SKM-1 (cell line): ENCODE measurements around the gene C16orf54.
"Not testable (repeated sequence)": the region's sequence is repeated elsewhere in the genome, so short reads cannot be mapped to it uniquely, and the experiment has no call there.

Source experiments
- DNase-seq: peaks from one replicate; lab custom pipeline; 2025; ENCODE audit not compliant: unreplicated experiment; lab: John Stamatoyannopoulos, UW

The C16orf54 gene, protein sequence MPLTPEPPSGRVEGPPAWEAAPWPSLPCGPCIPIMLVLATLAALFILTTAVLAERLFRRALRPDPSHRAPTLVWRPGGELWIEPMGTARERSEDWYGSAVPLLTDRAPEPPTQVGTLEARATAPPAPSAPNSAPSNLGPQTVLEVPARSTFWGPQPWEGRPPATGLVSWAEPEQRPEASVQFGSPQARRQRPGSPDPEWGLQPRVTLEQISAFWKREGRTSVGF

DNA sequence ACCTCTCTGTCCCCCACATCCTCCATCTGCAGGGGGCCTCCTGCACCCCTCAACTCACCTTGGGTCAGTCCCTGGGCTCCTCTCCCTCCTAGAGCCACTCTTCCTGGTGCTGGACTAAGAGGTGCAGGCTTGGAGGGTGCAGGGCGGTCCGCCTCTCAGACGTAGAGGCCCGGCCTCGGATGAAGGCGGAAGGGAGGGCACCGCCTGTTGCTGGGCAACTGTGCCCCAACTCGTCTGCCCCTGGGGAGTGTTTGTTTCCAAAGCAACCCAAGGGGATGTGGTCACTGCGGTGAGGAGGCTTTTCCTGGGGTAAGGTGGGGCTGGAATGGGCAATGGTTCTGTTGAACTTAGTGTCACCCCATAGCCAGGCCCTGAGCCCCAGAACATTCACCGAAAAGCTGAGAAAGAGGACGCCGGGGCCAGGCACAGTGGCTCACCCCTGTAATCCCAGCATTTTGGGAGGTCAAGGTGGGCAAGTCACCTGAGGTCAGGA, at the start of gene C16orf54:
TSS of gene C16orf54 (minus strand) at position 138 of the 493 bp plus-strand sequence. CDS start 1,039 bp downstream, outside the sequence.
- peak; percentile 93 for DNase-seq

DNA sequence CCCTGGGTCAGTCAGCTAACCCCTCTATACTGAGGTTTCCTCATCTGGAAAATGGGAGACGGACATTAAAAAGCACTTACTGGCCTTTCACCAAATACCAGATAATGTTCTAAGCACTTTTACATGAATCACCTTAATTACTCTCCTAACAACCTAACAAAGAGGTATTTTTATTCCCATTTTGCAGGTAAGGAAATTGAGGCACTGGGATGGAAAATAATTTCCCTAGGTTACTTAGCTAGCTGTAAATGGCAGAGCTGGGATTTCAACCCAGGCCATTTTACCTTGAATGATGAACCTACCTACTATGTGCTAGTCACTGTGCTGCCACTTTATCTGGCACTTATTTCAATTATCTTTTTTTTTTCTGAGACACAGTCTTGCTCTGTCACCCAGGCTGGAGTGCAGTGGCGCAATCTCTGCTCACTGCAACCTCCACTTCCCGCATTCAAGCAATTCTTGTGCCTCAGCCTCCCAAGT, 48.5 kb upstream of the C16orf54 start:
- DNase-seq = no peak

DNA sequence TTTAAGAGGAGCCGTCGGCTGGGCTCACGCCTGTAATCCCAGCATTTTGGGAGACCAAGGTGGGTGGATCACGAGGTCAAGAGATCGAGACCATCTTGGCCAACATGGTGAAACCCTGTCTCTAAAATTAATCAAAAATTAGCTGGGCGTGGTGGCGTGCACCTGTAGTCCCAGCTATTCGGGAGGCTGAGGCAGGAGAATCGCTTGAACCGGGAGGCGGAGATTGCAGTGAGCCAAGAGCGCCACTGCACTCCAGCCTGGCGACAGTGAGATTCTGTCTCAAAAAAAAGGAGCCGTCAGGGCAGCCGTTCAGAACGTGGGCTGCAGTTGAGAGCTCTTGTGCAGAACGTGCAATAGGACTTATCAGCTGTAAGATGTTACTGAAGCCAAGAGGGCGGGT, 47.4 kb upstream of the C16orf54 start:
- DNase-seq = not testable (repeated sequence)

DNA sequence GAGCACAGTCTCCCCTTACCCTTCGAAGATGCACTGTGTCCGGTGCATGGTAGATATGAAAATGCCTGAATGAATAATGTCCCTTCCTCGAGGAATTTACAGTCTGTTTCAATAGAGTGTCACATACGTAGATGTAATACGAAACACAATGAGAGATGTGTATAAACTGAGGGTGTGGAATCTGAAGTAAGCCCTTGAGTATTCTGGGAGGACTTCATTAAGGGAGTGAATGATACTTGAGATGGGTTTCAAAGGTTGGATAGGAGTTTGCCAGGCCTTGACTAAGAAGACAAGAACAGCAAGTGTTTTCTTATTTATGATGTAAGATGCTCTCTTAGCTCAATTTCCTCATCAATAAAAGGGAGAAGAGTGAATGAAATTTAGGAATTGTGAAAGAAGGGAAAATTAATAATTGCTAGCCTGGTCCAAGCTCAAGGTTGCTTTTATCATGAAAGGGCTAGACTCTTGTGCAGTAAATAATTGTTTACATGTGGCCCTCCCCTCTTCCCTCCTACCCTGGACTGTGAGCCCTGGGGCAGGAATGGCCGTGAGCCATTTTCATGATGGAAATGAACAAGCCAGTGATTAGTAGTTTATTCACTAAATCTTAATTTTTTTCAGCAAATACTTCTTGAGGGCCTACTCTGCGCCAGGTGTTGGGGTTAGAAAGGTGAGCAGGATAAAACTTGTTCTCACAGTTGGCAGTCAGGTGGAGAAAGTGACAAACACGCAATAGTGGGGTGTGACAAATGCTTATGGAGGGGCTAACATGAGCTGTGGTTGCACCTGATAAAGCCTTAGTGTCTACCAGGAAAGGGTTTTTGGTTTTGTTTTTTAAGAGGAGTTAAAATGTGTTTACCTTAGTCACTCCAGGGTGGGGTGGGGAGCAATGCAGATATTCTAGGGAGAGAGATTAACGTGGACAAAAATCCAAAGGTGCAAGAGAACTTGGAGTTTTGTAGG, 46.3 kb upstream of the C16orf54 start:
- DNase-seq = no peak

DNA sequence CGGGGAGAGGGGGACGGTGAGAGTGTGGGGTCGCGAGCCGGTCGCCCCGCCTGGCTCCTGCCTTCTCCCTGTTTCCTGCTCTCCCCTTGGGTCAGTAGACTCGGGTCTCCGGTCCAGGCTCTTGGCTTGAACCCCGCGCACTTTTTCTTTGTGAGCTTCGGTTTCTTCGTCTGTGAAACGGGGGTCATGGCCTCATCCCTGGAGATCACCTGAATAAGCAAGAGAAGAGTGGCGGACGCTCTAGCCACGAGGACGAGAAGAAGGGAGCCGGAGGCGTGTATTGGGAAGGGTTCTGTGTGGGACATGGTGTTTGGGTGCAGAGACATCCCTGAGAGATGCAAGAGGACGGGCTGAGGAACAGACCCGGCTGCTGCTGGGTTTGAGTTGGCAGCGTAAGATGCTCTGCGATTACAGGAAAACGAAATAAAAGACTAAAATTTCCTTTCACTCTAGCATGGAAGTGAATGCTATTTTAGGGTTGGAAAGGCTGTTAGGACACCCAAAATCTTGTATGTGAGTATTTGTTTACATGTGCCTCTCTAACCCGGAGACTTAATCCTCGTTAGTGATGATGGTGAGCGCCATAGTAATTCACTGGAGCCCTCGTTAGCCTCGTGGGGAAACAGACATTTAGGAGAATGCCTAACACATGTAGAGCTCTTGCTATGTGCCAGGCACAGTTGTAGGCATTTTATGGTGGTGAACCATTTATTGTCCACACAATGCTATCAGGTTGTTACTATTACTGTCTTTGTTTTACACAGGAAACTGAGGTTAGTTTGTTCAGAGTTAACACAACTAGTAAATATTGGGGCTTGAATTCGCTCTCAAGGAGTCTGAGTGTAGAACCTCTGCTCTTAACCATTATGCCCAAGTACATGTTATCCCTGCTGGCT, 45.4 kb upstream of the C16orf54 start:
- no peak for DNase-seq

DNA sequence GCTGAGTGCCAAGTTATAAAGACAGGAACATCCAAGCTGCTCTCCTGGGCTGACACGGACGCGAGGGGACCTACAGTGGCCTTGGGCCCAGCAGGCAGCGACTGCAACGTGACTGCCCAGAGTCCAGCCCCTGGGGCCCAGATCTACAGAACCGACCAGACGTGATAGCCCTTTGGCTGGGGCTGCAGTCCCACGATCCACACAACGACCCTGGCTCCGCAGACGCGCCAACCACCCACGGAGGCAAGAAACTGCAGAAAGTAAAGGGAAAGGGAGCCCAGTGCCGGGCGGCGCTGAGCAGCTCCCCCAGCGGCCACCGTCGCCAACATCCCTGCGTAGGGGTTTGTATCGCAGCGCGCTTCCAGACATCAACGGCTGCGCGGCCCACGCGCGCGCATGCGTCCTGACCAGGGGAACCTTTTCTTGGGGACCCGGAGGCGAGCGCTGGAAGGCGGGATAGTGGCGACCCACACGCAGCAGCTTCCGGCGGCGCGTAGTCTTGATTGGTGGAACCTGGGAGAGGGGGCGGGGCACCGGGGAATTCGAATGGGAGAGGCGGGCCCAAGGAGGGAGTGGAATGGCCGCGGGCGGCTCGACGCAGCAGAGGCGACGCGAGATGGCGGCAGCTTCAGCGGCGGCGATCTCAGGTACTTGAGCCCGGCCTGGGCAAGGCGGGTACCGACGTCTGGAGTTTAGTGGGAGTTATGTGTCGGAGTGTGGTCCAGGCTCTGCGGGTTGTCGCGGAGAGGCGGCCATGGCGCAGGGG, 44.6 kb upstream of the C16orf54 start, which contains the start of gene KIF22:
TSS of gene KIF22 (plus strand) at position 569 of the 766 bp plus-strand sequence. CDS start at position 578, 9 bp downstream.
- DNase-seq = peak; percentile 97

DNA sequence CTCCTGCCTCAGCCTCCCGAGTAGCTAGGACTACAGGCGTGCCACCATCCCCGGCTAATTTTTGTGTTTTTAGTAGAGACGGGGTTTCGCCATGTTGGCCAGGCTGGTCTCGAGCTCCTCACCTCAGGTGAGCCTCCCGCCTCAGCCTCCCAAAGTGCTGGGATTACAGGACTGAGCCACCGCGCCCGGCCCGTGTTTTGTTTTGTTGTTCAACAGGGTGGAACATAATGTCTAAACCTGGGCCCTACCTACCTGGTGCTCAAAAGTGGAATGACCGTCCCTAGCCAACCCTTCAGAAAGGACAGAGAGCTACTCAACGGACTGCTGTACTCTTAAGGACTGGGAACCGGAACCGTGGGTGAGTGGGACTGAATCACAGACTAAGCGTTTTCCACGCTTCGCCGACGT, 44.0 kb upstream of the C16orf54 start:
- no peak for DNase-seq

DNA sequence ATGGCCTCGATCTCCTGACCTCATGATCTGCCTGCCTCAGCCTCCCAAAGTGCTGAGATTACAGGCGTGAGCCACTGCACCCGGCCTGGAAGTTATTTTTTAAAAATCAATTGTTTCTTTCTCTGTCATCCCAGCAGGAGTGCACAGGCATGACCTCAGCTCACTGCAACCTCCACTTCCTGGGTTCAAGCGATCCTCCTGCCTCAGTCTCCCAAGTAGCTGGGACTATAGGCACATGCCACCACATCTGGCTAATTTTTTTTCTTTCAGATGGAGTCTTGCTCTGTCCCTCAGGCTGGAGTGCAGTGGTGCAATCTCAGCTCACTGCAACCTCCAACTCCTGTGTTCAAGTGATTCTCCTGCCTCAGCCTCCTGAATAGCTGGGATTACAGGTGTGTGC, 41.4 kb upstream of the C16orf54 start:
- not testable (repeated sequence) for DNase-seq

DNA sequence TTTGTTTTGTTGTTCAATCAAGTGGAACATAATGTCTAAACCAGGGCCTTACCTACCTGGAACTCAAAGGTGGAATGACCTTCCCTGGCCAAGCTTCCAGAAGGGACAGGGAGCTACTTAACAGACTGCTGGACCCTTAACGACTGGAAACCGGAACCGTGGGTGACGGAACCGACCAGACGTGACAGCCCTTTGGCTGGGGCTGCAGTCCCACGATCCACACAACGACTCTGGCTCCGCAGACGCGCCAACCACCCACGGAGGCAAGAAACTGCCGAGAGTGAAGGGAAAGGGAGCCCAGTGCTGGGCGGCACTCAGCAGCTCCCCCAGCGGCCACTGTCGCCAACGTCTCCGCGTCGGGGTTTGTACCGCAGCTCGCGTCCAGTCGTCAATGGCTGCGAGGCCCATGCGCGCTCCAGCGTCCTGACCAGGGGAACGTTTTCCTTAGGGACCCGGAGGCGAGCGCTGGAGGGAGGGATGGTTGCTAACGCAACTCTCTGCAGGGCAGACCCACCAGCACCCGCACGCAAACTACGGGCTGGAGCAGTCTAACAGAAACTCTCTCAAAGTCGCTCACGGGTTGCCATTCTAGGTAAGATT, 39.2 kb upstream of the C16orf54 start:
- DNase-seq = no peak

DNA sequence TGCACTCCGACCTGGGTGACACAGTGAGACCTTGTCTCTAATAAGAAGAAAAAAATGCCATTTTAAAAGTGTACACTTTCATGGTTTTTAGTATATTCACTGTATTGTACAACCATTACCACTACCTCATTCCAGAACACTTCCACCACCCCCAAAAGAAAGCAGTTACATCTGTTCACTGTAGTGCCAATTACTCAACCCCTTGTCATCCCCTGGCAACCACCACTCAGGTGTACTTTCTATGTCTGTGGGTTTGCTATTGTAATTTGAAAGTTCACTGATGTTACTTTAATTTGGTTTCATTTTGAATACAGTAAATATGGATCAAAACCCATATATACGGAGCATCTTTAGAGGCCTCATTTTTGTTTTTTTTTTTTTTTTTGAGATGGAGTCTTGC, 38.4 kb upstream of the C16orf54 start:
- DNase-seq = no peak

DNA sequence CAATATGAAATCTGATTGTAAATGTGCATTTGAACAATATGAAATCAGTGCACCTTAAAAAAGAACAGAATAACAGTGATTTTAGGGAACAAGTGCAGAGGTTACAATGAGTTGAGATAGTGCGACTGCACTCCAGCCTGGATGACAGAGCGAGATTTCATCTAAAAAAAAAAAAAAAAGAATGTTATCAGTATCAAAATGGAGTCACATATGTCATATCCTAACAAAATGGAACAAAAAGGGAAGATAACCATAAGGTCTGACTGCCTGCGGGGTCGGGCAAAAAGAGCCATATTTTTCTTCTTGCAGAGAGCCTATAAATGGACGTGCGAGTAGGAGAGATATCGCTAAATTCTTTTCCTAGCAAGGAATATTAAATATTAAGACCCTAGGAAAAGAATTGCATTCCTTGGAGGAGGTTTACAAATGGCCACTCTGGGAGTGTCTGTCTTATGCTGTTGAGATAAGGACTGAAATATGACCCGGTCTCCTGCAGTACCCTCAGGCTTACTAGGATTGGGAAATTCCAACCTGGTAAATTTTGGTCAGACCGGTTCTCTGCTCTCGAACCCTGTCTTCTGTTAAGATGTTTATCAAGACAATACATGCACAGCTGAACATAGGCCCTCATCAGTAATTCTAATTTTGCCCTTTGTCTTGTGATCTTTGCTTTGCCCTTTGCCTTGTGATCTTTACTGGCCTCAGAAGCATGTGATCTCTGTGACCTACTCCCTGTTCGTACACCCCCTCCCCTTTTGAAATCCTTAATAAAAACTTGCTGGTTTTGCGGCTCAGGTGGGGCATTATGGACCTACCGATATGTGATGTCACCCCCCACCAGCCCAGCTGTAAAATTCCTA, 37.5 kb upstream of the C16orf54 start:
- DNase-seq = not testable (repeated sequence)

DNA sequence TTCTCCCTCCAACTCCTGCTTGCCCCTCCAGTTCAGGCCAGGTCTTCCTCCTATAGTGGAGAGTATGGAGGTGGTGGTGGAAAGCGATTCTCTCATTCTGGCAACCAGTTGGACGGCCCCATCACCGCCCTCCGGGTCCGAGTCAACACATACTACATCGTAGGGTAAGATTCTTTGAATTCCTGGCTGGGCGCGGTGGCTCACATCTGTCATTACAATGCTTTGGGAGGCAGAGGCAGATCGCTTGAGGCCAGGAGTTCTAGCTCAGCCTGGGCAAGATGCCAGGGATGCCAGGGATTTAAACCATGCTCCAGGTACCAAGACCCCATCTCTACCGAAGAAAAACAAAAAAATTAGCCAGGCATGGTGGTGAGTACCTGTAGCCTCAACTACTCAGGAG, 33.7 kb upstream of the C16orf54 start:
- no peak for DNase-seq

DNA sequence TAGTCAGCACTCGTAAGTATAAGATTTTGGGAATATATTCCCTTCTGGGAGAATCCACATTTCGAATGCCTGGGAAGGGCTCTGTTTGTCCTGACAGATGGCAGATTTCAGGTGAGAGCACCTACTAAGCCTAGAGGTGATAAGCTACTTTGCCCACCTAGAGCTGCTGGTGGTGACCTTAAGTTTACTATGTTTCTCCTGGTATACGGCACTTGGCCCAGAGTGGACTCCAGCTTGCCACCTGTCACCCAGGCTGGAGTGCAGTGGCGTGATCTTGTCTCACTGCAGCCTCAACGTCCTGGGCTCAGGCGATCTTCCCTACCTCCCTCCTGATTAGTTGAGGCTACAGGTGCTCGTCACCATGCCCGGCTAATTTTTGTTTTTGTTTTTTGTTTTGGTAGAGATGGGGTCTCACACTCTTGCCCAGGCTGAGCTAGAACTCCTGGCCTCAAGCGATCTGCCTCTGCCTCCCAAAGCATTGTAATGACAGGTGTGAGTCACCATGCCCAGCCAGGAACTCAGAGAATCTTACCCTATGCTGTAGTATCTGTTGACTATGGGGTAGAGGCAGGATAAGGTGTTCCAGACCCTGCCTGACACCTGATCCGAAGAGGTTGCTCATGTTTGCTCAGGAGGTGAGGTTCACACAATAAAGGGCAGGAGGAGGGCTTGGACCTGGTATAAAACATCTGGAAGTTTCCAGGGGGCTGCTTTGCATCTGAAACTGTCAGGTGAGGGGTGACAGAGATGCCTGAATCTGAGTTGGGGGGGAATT, 32.0 kb upstream of the C16orf54 start, which contains the start of gene ZG16:
TSS of gene ZG16 (plus strand) at position 681 of the 775 bp plus-strand sequence. CDS start 1,011 bp downstream, outside the sequence.
- DNase-seq = no peak

DNA sequence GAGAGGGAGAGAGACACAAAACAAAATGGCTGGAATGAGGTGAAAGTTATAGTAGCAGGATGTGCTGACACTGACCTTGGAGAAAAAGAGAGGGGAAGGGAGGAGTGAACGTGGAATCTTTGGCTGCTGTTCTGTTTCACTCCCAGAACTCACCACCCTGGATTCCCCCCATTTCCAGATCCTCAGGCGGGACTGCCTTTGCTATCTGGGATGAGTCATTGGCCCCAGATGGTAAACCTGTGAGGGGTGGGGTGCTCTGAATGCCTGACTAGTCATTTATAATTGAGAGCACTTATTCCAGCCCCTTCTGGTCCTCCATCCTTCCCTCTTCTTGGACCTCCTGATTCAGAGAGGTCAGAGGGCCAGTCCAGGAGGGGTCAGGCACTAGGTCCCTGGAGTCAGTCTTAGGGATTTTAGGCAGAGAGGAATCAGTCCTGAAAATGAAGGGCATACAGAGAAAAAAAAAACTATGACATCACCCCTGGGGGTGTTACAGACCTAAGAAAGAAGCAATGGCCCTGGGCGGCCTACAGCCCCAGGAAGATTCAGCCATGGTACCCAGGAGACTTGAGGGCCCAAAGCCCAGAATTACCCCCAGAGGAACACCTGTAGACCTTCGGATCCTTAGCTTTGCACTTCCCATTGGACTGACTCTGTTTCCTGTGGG, 30.1 kb upstream of the C16orf54 start:
- DNase-seq = no peak

DNA sequence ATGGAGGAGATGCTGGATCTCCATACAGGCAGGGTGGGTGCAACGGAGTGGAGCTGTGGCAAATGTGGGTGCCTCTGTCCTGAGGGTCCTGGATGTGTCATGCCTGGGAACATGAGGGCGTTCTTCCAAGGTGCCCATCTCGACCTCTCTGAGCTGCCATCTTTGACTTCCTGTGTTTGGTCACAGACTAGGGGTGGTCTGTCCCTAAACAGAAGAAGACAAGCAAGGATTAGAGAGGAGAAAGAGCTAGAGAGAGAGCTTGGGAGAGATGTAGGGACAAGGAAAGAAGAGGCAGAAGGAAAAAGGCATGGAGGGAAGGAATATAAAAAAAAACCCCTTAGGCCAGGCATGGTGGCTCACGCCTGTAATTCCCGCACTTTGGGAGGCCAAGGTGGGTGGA, 28.9 kb upstream of the C16orf54 start:
- DNase-seq = no peak

DNA sequence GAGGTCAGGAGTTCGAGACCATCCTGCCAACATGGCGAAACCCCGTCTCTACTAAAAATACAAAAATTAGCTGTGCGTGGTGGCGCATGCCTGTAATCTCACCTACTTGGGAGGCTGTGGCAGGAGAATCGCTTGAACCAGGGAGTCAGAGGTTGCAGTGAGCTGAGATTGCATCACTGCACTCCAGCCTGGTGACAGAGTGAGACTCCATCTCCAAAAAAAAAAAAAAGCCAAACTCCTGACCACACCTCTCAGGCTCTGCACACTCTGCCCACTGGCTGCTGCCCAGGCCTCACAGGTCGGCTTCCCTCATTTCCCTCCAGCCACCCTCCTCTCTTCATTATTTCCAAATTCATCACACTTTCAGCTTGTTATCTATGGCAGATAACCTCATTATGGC, 26.5 kb upstream of the C16orf54 start:
- DNase-seq = not testable (repeated sequence)

DNA sequence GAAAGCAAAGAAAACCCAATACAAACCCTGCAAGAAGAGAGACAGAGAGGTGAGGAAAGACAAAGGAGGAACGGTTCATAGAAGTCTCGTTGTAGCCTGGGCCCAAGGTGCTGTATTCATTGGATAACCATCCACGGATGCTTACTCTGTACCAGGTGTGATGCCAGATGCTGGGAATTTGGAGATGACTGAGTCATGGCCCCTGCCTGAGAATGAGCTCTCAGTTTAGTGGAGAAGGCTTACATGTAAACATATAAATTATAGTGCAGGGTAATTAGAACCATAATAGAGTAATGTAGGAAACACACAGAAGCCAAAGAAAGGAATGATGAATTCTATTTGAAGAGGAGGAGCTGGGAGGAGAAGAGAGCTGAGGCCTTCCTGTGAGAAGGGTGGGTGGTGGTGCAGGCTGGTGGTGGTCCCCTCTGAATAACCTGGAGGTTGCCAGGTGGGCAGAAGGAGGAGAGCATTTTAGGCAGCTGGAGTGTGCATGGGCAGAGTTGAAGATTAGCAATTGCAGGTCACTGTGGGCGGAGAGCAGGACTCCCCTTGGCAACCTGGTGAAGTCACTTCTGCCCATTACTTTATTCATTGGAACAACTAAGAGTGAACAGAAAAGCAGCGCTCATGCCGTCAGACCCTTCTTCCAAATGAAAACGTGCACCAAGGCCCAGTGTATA, 24.6 kb upstream of the C16orf54 start:
- DNase-seq = no peak
